Left ventricle myocardium superior (tissue), 1 donor: Measurements from ENCODE around the gene SRGAP3. TPM values are rescaled to one million over a fixed set of nuclear protein-coding genes. Genes with fewer than 3 reads are reported as not detected.
A peak's percentile ranks its signal among the peaks of the same experiment; 100 is the strongest.

Source experiments
- ATAC-seq: fragments of 200-7000 bp; cut with Tn5 transposase; one replicate; pipeline ENCODE4 v1.9.1; 2020; ENCODE audit warnings: mild to moderate bottlenecking, moderate library complexity
- DNase-seq: peaks from one replicate; pipeline ENCODE4 v3.0.0-alpha.2; 2020
- intact Hi-C: fragments of 100-400 bp; cut with micrococcal nuclease; formaldehyde crosslinking; loops from one replicate; pipeline ENCODE4 v1.11.0; 2022
- total RNA-seq: library from RNA; stranded (reverse); fragmentation: NEBNext Ultra II Directional; extraction: Animal tissue kit (Norgen Biotek cat#: 25700); gene quantifications from one replicate; pipeline ENCODE4 v1.2.1, GENCODE V29; 2021
- donor health status: DM: no; HTN: yes; CAD: no; lungs with severe emphysema.

The SRGAP3 gene
- total RNA-seq, 1 donor from 2014 or later: 6.4 TPM

GRCh38 chr3:9022305-9023225 lies 226.9 kb downstream of the SRGAP3 start:
- intact Hi-C loops: no loop called here
- DNase-seq: no peak
- no peak for ATAC-seq

GRCh38 chr3:9021271-9022009 lies 228.0 kb downstream of the SRGAP3 start:
- intact Hi-C loops: no loop called here
- DNase-seq: no peak
- no peak for ATAC-seq

GRCh38 chr3:9020426-9020825 lies 229.0 kb downstream of the SRGAP3 start:
- intact Hi-C loops: no loop called here
- ATAC-seq: peak; percentile 23
- no peak for DNase-seq

GRCh38 chr3:9019259-9019961 lies 230.0 kb downstream of the SRGAP3 start:
- no peak for DNase-seq
- ATAC-seq: peak; percentile 81
- intact Hi-C loops: no loop called here

- DNase-seq (no peak), ATAC-seq (no peak)
- intact Hi-C loops: no loop called here
Observed at GRCh38 chr3:9015250-9015649, 234.2 kb downstream of the SRGAP3 start.

- DNase-seq (no peak), ATAC-seq (no peak)
- intact Hi-C loops: no loop called here
Observed at GRCh38 chr3:9013782-9014563, 235.5 kb downstream of the SRGAP3 start.

- intact Hi-C loops: no loop called here
- ATAC-seq (no peak), DNase-seq (no peak)
Observed at GRCh38 chr3:9012521-9012920, 236.9 kb downstream of the SRGAP3 start.

GRCh38 chr3:9009976-9010545 lies 239.4 kb downstream of the SRGAP3 start:
- intact Hi-C loops: no loop called here
- no peak for ATAC-seq
- no peak for DNase-seq

- DNase-seq: no peak
- peak; percentile 36 for ATAC-seq
- intact Hi-C loops: no loop called here
Observed at GRCh38 chr3:9008550-9009255, 240.7 kb downstream of the SRGAP3 start.

GRCh38 chr3:9007928-9008327 lies 241.5 kb downstream of the SRGAP3 start:
- DNase-seq (no peak), ATAC-seq (no peak)
- intact Hi-C loops: no loop called here

- DNase-seq: no peak
- intact Hi-C loops: no loop called here
- ATAC-seq: no peak
Observed at GRCh38 chr3:9007213-9007612, 242.2 kb downstream of the SRGAP3 start.

- DNase-seq (no peak), ATAC-seq (no peak)
- intact Hi-C loops: no loop called here
Observed at GRCh38 chr3:9000041-9000440, 249.4 kb downstream of the SRGAP3 start.

GRCh38 chr3:8997151-8997550 lies 252.3 kb downstream of the SRGAP3 start:
- ATAC-seq (no peak), DNase-seq (no peak)
- intact Hi-C loops: no loop called here

GRCh38 chr3:8996681-8997121 lies 252.7 kb downstream of the SRGAP3 start:
- ATAC-seq (peak; percentile 92), DNase-seq (peak; percentile 64)
- intact Hi-C loops: no loop called here

- no peak for ATAC-seq
Observed at GRCh38 chr3:8996216-8996615, 253.2 kb downstream of the SRGAP3 start.

GRCh38 chr3:8994226-8994625 lies 255.2 kb downstream of the SRGAP3 start:
- ATAC-seq: no peak
- DNase-seq: no peak
- intact Hi-C loops: no loop called here

More at GRCh38 chr3:8996216-8996615, 253.2 kb downstream of the SRGAP3 start:
- intact Hi-C loops: no loop called here
- DNase-seq: no peak

GRCh38 chr3:8993331-8993730 lies 256.1 kb downstream of the SRGAP3 start:
- ATAC-seq (no peak), DNase-seq (no peak)
- intact Hi-C loops: no loop called here

GRCh38 chr3:8992854-8993253 lies 256.6 kb downstream of the SRGAP3 start:
- no peak for ATAC-seq
- intact Hi-C loops: no loop called here
- DNase-seq: no peak
